ENCODE data around the gene ZMIZ1. TPM values are rescaled to one million over a fixed set of nuclear protein-coding genes. Genes with fewer than 3 reads are reported as not detected.

Gene ZMIZ1
- total RNA-seq, 2 experiments from 2014 or later = 14.6 to 15.5 TPM

DNA sequence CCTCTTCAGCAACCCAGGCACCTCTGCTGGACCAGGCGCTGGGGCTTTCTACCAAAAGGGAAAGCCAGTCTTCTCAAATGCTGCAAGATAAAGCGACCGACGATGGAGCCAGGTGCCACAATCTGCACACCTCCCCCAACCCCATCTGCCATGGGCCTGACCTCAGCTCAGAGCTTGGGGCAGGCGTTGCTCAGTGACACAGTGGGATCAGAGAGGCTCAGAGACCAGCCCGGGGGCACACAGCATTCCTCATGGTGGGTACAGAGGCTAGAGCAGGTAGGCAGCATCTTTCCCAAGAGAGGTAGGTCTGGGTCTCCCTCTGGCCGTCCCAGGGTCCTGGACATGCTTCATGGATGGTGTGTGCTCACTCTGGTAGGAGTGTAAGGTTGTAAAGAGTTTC, 56.3 kb downstream of the ZMIZ1 start:
- Mint-ChIP-seq H3K27ac (no peak overlapping the region), H3K4me1 (ENCODE audit: low read depth) (peaks cover 15% of the 10 kb centered on the region), H3K4me3 (no peak overlapping the region), H3K36me3 (ENCODE audit: low read depth) (peaks cover 7% of the 10 kb centered on the region), H3K27me3 (no peaks in the 10 kb centered on the region), H3K9me3 (no peaks in the 10 kb centered on the region)
- DNase-seq (no peak), ATAC-seq (ENCODE audit: poor library complexity) (no peak)
- Histone ChIP-seq H3K9me3 (ENCODE audit: control insufficient read depth in 1 of 2, insufficient read depth in 1 of 2, low read length in 2 of 2) (no peaks in the 10 kb centered on the region), H3K4me3 (ENCODE audit: low read length) (no peak overlapping the region), H3K4me1 (ENCODE audit: insufficient read depth, low read length) (peaks cover 3% of the 10 kb centered on the region), H3K27me3 (ENCODE audit: control insufficient read depth in 1 of 2, insufficient read depth in 2 of 2, low read length in 2 of 2) (no peaks in the 10 kb centered on the region), H3K27ac (ENCODE audit: low read depth in 1 of 2, low read length in 2 of 2) (no peak overlapping the region), H3K36me3 (ENCODE audit: insufficient read depth, low read length) (peaks cover 12% of the 10 kb centered on the region)
- ChIA-PET POLR2A (interaction anchor here (0.6 kb wide), 1 partner anchor 80 kb away, joined by 3 read pairs; no protein-coding TSS in a partner anchor), CTCF (no interaction called here)
- intact Hi-C loops (cut with DNase I, micrococcal nuclease) = no loop called here
- TF ChIP-seq, protein P1, sequence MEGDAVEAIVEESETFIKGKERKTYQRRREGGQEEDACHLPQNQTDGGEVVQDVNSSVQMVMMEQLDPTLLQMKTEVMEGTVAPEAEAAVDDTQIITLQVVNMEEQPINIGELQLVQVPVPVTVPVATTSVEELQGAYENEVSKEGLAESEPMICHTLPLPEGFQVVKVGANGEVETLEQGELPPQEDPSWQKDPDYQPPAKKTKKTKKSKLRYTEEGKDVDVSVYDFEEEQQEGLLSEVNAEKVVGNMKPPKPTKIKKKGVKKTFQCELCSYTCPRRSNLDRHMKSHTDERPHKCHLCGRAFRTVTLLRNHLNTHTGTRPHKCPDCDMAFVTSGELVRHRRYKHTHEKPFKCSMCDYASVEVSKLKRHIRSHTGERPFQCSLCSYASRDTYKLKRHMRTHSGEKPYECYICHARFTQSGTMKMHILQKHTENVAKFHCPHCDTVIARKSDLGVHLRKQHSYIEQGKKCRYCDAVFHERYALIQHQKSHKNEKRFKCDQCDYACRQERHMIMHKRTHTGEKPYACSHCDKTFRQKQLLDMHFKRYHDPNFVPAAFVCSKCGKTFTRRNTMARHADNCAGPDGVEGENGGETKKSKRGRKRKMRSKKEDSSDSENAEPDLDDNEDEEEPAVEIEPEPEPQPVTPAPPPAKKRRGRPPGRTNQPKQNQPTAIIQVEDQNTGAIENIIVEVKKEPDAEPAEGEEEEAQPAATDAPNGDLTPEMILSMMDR (IDR thresholded peaks at IDR 0.05) = no peak

DNA sequence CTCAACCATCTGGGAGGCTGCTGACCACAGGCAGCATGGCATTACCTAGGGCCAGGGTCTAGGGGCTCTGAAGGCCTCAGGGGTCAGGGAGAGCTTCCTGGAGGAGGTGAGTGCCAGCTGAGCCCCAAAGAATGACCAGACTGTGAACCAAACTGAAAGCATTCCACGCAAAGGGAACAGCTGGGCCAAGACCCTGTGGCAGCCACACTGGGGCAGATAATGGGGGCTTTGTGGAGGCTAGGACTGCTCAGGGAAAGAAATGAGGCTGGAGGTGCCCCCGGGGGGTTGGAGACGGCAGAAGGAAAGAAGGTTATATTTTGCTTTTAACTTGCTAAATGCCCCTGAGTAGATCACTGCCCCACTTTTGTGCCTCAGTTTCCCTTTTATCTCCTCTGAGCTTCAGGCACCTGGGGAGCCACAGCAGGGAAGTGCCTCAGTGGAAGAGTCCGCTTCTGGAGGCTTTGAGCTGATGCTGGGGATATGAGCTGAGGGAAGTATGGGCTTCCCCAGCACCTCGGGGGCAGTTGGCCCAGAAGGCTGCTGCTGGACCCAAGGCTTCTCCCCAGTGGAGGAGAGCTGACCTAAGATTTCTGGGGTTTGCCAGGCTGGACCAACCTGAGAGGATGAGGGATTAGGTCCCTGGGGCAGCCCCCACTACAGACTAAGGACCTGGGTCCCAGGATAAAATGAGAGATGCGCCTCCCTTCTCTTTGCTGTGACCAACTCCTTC, 57.8 kb downstream of the ZMIZ1 start:
- Histone ChIP-seq H3K4me3 (ENCODE audit: low read length) (no peak overlapping the region), H3K4me1 (ENCODE audit: insufficient read depth, low read length) (peaks cover 3% of the 10 kb centered on the region), H3K27me3 (ENCODE audit: control insufficient read depth in 1 of 2, insufficient read depth in 2 of 2, low read length in 2 of 2) (no peaks in the 10 kb centered on the region), H3K36me3 (ENCODE audit: insufficient read depth, low read length) (peaks cover 12% of the 10 kb centered on the region), H3K27ac (ENCODE audit: low read depth in 1 of 2, low read length in 2 of 2) (no peak overlapping the region), H3K9me3 (ENCODE audit: control insufficient read depth in 1 of 2, insufficient read depth in 1 of 2, low read length in 2 of 2) (no peaks in the 10 kb centered on the region)
- ChIA-PET POLR2A (no interaction called here), CTCF (no interaction called here)
- Mint-ChIP-seq H3K4me1 (ENCODE audit: low read depth) (peaks cover 19% of the 10 kb centered on the region), H3K4me3 (no peak overlapping the region), H3K27me3 (no peaks in the 10 kb centered on the region), H3K36me3 (ENCODE audit: low read depth) (peaks cover 5% of the 10 kb centered on the region), H3K27ac (no peak overlapping the region), H3K9me3 (no peaks in the 10 kb centered on the region)
- TF ChIP-seq, protein P1 (IDR thresholded peaks at IDR 0.05) = no peak
- ATAC-seq (ENCODE audit: poor library complexity) (no peak), DNase-seq (no peak)
- intact Hi-C loops (cut with DNase I, micrococcal nuclease) = no loop called here

DNA sequence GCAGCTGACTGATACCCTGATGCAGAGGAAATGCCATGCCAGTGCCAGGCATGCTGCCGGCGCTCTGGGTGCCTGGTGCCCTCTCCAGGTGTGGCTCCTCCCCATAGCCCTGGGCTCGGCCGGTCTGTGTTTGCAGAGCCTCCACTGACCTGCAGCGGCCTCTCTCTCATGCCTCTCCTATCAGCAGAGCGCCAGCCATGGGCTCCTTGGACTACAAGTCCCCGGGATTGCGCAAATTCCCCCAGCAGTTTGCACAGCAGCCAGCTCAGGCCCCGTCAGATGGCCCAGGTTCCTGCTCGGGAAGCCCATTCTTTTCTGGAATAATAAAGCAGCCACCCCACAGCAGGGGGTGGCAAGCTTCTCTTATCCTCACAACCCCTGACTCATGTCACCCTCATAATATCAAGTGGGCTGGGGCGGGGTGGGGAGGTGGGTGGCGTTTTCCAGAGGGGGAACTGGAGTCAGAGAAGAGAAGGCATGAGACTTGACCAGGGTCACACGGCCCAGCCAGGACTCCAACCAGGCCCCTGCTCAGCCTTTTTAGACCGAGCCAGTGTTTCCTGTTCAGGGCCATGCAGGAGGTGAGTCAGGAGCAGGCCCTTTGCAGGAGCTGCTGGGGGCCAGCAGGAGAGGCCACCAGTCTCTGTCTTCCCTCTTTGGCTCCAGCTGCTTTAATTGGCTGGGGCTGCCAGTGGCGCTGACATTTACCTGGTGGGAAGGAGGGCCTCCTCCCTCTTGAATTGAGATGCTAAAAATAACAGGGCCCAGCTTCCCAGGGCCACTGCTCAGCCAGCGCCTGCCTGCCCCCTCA, 58.6 kb downstream of the ZMIZ1 start:
- no peak overlapping the region for H3K4me3 ChIP-seq (ENCODE audit: low read length)
- Mint-ChIP-seq H3K4me3 (no peak overlapping the region), H3K27me3 (no peaks in the 10 kb centered on the region), H3K4me1 (ENCODE audit: low read depth) (peaks cover 26% of the 10 kb centered on the region), H3K9me3 (no peaks in the 10 kb centered on the region), H3K36me3 (ENCODE audit: low read depth) (peaks cover 5% of the 10 kb centered on the region), H3K27ac (no peak overlapping the region)
- H3K36me3 ChIP-seq (ENCODE audit: insufficient read depth, low read length) = peaks cover 11% of the 10 kb centered on the region
- H3K4me1 ChIP-seq (ENCODE audit: insufficient read depth, low read length) = peaks cover 3% of the 10 kb centered on the region
- H3K9me3 ChIP-seq (ENCODE audit: control insufficient read depth in 1 of 2, insufficient read depth in 1 of 2, low read length in 2 of 2) = no peaks in the 10 kb centered on the region
- no peak overlapping the region for H3K27ac ChIP-seq (ENCODE audit: low read depth in 1 of 2, low read length in 2 of 2)
- intact Hi-C loops (cut with DNase I, micrococcal nuclease) = no loop called here
- H3K27me3 ChIP-seq (ENCODE audit: control insufficient read depth in 1 of 2, insufficient read depth in 2 of 2, low read length in 2 of 2) = no peaks in the 10 kb centered on the region
- ChIA-PET POLR2A (no interaction called here), CTCF (no interaction called here)
- DNase-seq (peak in 2 of 14 experiments; percentile 48 to 57), ATAC-seq (ENCODE audit: poor library complexity) (no peak)
- TF ChIP-seq, protein P1 (IDR thresholded peaks at IDR 0.05) = no peak

All from CD4-positive, alpha-beta T cell (primary cell).